HG03439 (cell line): Measurements from ENCODE around the gene HOXA9.

Source experiments
- ATAC-seq: cut with Tn5 transposase; IDR thresholded peaks from one replicate; pipeline ENCODE4 v1.9.1; 2021; ENCODE audit warnings: mild to moderate bottlenecking, moderate library complexity; ENCODE audit not compliant: unreplicated experiment

The HOXA9 gene

DNA sequence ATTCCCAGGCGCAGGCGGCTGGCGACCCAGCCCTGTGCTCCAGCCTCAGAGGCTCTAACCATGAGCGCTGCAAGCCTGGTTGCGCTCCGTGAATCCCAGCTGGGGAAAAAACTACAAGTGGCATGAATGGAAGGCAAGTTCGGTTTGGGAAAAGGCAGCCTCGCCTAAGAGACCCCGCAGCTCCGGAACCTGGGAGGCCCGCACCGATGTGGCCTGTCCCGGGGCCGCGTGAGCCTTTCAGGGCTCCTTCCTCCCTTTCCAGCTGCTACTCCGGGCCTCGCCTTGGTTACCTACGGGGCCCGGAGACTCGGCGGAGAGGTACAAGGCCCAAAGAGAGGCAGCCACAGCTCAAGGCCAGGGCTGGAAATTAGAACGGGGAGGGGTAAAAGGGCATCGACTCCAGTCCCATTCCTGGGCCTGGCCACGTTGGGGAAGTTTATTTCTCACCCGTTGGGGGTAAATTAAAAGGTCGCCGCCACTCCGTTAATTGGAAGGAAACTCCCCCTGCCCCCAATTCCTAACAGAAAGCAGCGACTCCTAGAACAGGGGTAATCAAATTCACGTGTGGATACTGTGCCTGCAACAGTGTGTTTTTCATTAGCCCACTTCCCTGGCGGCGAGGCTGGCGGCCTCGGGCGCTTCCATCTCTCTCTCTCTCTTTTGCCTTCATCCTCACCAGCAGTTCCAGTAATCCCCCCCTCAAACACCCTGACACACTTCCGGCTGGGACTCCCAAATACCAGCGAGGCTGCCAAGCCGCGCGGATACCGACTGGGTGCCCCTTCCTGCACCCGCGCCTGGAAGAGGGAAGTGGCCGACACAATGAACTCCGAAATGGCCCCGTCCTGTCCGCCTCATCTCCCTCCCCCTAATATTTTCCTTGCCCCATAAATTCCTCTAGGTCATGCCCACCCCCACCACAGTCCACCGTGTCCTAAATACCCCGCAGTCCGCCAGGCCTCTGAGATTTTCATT lies 1.5 kb upstream of the HOXA9 start:
- ATAC-seq, result no peak

- ATAC-seq, result no peak
Observed at GRCh38 chr7:27165996-27166530, 726 bp upstream of the HOXA9 start.

GRCh38 chr7:27164367-27165088 lies 809 bp downstream of the HOXA9 start:
- no peak for ATAC-seq

DNA sequence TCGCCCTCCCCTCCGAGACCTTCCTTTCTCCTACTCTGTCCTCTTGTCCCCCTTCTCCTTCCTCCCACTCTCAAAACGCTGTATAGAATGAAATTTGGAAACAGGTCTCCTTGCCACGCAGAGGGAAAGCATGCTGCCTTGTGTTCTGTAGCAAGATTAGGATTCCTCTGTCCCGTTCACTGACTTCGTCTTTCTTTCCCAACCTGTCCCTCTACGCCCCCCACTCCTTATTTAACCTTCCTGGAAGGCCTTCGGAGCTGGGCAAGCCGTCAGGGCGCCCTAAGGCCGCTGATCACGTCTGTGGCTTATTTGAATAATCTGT lies 1.3 kb downstream of the HOXA9 start:
- no peak for ATAC-seq

- no peak for ATAC-seq
Observed at GRCh38 chr7:27163288-27164044, 1.9 kb downstream of the HOXA9 start.

DNA sequence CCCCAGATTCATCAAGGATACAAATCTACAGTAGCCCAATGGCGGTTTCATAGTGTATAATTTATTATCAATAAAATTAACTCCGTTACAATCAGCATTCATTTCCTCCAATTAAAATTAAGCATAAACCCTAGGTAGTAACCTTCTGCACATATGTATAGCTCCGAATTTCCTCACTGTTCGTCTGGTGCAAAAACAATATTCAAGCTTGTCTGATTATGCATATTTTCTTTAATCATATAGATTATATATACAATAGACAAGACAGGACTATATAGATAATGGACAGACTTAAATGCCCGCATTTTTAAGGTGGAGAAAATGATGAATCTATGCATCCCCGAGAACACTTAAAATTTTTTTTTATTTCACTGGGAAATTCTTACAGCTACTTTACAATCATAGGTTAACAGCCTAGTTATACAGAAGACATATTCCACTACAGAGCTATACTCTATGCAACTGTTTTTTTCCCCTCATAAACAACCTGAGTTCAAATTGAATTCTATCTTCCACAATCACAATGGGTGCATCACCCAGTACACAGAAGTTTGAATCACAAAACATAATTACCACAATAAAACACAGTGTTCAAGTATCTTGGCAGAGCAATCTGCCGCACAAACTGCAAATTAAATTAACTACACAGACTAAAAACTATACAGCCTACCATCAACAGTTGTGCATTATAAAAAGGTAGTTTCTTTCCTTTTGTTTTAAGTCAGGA lies 2.6 kb downstream of the HOXA9 start:
- ATAC-seq, result no peak

DNA sequence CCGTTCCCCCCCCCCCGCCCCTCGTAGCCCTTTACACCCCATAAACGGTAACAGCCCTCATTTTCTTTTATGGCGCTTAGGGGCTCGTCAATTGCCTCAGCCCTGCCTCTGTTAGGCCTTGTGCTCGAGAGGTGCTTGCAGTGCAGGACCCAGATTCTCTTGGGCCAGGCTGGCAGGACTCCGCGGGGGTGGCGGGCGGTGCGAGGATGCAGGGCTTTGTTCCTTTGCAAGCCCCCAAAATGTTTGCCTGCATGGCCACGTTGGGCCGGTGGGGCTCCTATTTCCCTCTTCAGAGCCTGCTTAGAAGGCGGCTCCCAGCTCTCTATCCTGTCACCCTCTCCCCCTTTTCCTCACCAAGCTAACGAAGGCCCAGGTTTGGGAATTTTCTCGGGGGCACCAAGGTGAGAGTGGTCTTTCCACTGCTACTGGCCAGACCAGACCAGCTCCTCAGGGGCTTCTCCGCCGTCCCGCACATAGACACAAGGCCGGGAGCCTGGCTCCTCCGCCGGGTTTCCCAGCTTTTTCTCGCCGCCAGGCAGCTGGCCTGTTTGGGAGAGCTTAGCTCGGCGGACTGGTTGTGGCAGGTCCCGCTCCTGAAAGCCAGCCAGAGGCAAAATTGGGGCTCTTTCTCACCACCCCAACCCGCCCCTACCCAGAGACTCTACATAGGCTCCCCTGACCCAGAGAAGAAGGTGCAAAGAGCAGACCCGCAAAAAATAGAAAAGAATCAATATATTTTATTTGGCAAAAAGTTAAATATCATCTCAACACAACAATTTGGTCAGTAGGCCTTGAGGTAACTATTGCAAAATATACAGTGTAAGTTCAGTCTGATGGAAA lies 3.4 kb downstream of the HOXA9 start:
- ATAC-seq, result no peak

- peak; percentile 8 for ATAC-seq
Observed at GRCh38 chr7:27161214-27161720, 4.1 kb downstream of the HOXA9 start.

GRCh38 chr7:27160546-27161213 lies 4.7 kb downstream of the HOXA9 start:
- ATAC-seq, result peak; percentile 69

- no peak for ATAC-seq
Observed at GRCh38 chr7:27160145-27160545, 5.2 kb downstream of the HOXA9 start.

GRCh38 chr7:27159266-27160144 lies 5.8 kb downstream of the HOXA9 start:
- no peak for ATAC-seq

GRCh38 chr7:27158436-27159265 lies 6.7 kb downstream of the HOXA9 start:
- no peak for ATAC-seq

GRCh38 chr7:27157702-27158431 lies 7.5 kb downstream of the HOXA9 start:
- ATAC-seq, result no peak

GRCh38 chr7:27156916-27157701 lies 8.2 kb downstream of the HOXA9 start:
- no peak for ATAC-seq

DNA sequence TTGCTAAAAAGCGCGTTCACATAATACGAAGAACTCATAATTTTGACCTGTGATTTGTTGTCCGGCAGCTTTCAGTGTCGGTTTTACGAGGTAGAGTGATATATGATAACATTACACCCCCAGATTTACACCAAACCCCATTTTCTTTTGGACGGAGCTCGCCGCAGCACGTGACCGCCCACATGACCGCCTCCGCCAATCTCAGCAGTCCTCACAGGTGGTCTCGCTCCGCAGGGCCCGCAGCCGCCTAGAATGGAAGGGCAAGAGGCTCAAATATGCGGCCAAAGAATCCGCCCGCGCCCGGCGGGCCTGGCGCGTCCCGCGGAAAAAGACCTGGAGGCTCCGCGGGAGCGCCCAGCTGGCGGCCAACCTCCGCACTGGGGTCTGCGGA lies 8.8 kb downstream of the HOXA9 start, which contains the start of gene HOXA7:
TSS of gene HOXA7 (minus strand) at position 168 of the 391 bp plus-strand sequence. CDS start at position 38, 130 bp downstream.
- ATAC-seq, result no peak
